Skin of body (tissue), 2 donors: Measurements from ENCODE around the gene PDYN. TPM values are rescaled to one million over a fixed set of nuclear protein-coding genes. Genes with fewer than 3 reads are reported as not detected.
"Not testable (repeated sequence)": the region's sequence is repeated elsewhere in the genome, so short reads cannot be mapped to it uniquely, and the experiment has no call there.

Source experiments
- DNase-seq: peaks from one replicate; lab custom pipeline; 2025; lab: John Stamatoyannopoulos, UW
- total RNA-seq: library from RNA; depleted of rRNA; stranded (reverse); fragments of >200 nt; gene quantifications from one replicate; pipeline ENCODE4 v1.2.3, GENCODE V29; 2014

The PDYN gene
- not detected for total RNA-seq

DNA sequence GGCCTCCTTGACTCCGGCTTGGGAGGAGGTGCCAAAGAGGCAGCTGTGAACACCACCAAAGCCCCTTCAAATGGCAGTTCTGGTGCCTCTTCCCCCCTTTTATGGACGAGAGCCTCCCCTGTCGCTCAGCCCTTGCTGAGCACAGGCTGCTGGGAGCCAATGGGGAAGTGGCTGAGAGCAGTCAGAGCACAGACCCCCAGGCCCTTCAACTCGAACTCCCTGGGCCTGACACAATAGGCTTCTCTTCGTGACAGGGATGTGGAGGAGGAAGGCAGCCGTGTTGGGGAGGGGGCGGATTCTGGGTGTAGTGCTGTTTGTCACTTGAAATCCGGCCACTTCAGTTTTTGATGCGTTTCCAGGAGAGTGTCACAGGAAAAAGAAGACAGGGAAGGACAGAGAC lies at the start of gene PDYN:
Gene PDYN, minus strand, starts transcription at position 73 of the 400 bp plus-strand sequence. CDS start 10,974 bp downstream, outside the sequence.
- DNase-seq = no peak

DNA sequence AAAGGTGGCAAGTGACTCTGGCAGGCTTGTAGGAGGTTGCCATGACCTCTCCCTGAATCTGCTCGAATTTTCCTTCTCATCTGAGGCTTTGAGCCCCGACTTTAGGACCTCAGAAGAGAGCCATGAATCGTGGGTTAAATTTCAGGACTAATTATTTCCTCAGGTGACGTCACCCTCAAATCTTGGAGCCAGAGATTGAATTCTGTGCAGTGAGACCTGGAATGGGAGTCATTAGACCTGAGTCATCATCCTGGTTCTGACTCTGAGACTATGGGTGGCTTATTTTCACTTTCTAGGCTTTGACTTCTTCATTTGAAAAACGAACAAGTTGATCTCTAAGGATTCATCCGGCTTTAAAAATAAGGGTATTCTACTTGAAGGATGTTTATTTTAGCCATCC lies 48.5 kb upstream of the PDYN start:
- no peak for DNase-seq

DNA sequence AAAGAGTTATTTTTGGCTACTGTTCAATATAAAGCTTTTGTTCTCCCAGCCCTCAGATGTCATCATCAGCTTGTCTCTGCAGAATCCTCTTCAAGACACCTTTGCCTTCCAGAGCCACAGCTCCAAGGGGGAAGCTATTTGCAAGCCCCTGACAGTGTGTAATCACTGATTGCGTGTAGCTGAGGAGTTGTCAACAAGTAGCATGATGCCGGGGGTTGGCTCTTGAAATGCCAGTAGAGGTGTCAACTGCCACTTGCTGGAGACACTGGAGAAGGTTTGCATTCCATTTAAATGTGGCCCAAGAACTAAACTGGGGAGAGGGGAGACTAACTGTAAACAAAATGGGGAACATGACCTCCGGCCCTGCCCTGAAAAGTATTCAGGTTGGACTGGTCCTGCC lies 44.3 kb upstream of the PDYN start:
- DNase-seq = no peak

DNA sequence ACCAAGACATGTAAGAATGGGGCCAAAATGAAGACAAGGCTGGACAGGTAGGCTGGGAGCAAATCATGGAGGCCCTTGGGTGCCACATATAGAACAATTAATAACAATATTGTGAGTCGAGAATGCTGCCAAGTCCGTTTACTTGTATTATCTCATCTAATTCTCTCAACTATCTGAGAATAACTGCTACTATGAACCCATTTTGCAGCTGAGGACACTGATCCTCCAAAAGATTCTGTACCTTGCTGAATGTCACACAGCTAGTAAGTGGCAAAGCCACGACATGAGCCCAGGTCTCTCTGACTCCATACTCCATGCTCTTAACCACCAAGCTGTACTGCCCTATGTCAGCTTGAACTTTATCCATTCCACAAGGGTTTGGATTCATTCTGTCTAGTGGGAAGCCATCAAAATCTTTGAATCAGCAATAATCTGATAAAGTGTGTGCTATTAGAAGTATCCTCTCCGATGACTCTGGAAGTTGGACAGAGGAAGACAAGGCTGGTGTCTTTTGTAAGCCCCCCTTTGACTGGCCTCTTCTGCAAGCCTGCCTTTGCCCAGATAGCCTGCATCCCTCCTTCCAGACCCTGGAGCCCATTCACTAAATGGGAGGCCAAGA lies 43.5 kb upstream of the PDYN start:
- no peak for DNase-seq

DNA sequence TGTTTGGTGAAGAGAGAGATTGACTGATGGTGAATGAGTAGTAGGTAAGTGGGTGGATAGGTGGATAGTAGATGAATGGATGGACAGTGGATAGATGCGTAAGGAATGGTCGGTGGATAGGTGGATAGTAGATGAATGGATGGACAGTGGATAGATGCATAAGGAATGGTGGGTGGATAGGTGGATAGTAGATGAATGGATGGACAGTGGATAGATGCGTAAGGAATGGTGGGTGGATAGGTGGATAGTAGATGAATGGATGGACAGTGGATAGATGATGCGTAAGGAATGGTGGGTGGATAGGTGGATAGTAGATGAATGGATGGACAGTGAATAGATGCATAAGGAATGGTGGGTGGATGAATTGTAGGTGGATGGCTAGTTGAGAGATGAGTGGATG lies 42.5 kb upstream of the PDYN start:
- not testable (repeated sequence) for DNase-seq

DNA sequence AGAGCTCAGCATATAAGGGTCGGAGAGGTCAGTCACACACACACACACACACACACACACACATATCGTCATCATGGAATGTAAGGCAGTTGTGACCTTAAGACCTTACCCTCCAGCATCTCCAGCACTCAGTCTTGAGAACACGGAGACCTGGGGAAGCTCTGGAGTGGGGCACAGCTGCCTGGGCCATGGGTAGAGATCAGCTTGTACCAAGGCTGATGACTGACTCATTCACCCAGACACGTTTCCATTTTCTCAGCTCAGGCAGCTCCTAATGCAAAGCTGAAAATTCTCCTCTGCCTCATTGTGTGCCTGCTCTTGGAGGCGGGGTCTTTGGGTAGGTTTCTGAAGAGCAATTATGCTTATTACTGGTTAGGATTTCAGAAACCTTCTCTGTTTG lies 38.3 kb upstream of the PDYN start:
- DNase-seq = no peak

DNA sequence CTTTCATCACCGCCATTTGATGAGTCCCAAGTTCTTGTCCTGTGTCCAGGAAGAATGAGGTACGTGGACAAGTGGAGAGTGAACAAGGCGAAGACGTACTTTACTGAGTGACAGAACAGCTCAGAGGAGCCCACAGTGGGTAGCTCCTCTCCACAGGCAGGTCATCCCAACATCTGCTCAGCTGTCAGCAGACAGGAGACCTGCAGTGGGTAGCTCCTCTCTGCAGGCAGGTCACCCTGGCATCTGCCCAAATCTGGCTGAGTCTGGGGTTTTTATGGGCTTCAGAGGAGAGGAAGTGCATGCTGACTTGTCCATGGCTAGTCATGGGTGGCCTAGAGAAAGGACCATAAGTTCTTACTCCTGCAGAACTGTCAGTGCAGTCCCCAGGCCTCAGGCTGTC lies 32.7 kb upstream of the PDYN start:
- no peak for DNase-seq

DNA sequence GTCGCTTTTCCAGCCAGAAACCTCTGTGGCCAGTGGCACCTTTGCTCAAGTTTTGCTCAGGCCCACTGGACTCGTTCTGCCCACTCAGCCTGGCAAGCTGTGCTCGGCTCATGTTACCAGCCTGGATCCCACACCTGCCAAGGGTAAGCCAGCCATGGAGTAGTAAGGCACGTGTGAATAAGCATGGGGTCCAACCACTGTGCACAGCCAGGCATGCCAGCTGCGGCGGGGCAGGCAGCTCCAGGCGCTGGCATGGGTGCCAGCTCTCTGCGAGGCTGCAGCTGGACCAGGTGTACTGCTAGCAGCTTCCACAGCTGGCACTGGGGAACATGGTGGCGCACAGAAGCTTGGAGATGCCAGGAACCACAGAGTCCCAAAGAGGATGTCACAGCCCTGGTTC lies 32.1 kb upstream of the PDYN start:
- DNase-seq = no peak

DNA sequence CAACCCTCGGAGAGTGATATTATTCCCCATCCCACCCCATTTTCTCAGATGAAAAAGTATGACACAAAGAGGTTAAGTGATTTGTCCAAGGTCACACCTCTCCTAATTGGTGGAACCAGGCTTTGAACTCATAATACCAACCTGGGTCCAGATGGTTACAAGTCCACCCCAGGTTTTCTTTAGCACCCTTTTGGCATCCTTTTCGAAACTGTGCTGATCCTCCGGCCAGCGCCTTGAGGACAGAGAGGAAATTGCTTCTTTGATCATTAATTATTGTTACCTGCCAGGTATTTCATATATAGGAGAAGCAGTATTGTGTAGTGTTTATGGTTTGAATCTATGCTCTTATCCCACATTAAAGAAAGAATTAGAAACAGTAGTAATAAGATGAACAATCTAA lies 29.3 kb upstream of the PDYN start:
- no peak for DNase-seq

DNA sequence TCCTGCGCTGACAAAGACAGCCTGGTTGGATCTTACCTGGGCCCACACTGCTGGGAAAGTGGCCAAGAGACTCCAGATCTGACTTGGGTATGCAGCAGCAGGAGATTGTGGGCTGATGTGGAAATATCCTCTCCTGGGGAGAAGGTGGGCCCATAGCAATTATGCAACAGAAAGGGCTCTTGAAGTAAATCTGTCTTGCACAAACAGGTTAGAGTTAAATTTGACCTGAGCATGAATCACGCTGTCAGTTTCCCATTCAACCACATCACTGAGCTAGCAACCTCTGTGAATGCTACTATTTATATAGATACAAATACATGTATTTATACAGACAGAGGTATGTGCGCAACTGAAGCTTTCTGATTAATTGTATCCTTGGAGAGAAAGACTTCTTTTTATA lies 28.3 kb upstream of the PDYN start:
- DNase-seq = no peak

DNA sequence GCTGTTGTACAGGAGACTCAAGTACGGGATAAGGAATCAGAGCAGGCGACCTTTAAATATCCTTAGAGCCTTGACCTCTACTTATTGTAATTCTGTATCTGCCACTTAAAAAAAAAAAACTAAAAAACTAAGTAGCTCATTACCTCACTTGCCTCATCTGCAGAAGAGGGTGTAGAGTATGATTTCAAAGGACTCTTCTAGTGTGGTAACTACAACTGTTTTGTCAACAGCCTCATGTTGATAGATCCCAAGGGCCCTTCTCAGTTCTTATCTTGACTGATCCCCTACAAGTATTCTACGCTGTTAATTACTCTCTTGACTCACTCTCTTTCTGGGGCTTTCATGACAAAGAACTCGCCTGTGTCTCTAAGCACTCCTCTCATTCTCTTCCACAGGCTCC lies 16.7 kb upstream of the PDYN start:
- DNase-seq = no peak

DNA sequence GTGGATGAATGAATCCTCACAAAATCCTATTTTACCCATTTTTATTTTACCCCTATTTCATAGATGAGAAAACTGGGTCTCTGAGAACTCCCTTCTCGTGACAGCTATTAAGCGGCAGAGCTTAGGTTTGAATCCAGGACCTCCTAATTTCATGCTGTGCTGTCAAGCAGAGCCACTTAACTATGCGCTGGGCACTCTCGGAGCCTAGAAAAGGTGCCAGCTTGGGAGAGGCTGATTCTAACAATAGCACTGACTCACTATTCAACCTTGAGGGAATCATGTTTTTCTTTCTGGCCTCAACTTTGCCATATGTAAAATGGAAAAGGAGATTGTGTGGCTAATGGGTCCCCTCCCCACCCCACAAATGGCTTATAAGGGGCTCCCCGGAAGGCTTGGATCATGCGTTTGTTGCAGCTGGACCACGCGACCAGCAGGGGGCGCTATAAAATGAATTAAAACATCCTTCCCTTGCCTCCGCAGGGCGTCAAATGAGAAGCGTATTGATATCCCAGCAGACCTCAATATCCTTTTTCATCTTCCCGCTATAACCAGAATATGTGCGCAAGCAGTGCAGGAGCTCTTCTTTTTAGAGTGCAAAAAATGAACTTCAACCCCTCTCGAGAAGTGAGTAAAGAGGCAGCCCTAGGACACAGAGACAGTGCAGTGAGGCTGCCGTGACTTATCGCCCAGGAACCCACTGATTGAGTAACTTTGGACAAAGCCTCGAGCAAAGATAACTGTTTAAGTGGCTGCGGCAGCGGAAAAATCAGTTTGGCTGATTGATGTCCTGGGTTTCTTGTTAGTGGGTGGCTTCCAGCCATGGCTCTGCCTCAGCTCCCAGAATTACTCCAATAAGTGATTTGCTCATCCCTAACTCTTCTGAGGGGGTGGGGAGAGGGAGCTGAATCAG lies 12.8 kb upstream of the PDYN start:
- no peak for DNase-seq

DNA sequence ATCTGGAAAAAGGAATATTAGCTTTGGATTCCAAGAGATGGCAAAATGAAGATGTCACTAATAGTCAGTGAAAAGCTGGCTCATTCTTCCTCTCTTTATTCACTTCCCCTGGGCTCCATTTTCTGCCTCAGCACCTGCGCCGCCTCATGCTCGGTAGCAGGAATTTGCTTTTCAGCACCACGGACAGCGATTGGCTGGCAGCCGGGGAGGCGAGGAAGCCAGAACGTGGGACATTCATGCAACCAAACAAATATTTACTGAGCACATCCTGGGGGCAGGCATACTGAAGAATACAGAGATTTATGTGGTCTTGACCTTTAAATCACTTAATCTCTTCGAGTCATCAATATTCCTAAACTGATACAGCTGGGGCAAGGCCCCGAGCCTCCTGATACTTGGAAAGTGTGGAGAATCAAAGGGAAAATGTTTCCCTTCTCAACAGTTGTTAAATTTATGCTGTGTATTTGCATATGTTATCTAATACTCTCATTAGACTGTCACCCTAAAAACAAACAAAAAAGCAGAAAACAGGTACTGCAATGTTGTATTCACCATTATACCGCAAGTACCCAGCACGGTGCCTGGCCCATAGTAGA lies 12.1 kb upstream of the PDYN start:
- peak; percentile 2 for DNase-seq

DNA sequence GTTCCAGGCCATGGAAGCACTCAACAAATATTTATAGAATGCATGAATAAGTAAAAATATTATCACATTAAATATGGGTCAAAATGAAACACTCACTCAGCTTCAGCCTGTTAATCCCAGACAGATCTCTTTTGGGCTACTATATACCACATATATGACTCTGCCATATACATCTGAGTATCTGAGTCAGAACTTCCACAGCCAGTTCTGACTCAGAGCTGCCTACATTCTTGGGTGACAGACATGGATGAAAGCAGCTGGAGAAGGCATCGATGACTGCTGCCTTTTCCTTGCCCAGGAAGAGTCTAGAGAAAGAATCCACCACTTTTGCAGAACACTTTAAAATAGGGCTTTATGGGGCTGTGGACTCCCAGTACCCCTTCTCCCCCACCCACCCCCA lies 11.5 kb upstream of the PDYN start:
- no peak for DNase-seq

DNA sequence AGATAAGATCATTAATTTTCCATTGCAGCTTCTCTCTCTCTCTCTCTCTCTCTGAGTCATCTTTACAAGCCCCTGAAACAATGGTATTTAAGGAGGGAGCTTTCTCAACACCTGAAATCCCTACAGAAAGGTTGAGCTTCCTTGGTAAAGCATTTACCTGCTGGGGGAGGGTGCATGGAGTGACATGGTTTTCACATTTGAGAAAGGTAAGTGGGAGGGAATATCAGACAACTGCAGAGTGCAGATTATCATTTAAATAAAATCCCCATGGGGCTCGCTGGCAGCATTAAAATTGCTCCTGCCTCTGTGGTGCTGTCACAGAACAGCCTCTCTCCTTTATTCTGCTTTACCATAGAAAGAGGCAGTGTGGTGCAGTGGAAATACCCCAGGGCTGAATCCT lies 10.3 kb upstream of the PDYN start:
- no peak for DNase-seq

DNA sequence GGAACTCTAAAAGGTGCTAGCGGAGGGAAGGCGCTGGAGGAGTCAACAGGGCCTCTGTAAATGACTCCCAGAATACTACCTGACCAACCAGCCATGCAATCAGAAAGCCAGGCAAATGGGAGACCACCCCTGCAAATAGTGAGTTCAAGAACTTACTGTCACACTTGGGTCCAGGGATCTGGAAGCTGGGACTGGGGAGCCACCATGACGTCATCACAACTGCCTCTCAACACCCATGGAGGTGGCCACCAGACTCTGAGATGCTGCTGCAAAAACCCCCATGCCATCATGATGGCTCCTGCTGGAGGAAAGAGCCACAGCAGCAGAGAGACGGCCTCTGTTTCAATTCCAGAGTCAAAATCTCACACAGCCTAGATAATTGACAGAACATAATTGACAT lies 8.5 kb upstream of the PDYN start:
- DNase-seq = no peak

DNA sequence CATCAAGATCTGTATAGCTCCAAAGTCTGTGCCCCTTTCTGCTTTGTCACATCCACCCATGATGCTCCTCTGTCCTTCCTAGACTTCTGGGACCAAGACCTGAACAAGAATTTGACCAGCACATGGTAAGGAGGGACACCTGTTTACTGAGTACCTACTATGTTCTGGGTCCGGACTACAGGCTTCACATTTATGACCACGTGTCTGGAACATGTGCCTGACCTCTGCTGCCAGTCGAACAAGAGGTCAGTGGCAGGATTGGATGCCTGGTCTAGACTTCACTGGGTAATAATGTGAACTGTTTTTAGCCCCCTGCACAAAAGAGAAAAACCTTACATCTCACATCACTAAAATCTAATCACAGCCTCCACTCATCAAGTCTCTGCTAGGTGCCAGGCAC lies 7.3 kb upstream of the PDYN start:
- DNase-seq = no peak

DNA sequence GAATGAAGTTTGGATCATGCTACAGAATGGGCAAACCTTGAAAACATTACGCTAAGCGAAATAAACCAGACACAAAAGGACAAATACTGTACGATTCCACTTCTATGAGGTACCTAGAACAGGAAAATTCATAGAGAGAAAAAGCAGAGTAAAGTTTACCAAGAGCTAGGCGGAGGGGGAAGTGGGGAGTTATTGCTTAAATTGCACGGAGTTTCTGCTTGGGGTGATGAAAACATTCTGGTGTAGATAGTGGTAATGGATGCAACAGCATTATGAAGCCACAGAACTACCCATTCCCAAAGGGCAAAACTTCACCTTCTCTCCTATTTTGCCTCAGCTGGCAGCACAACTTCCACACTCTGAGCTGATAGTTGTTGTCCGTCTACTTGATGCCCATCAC lies 6.4 kb upstream of the PDYN start:
- DNase-seq = no peak

DNA sequence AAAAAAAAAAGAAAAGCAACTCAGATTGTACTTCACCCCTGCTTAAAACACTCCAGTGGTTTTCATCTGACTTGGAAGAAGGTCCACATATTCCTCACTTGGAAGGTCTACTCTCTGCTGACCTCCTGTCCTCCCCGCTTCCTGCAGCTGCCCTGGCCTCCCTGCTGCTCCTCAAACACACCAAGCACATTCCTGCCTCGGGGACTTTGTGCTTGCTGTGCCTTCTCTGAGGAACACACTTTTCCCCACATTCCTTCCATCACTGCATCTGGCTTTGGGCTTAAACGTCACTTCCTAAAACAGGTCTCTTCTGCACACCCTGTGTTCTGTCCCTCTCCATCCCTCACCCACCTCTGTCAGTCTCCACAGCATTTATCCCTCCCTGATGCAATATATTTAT lies 4.9 kb upstream of the PDYN start:
- DNase-seq = no peak

DNA sequence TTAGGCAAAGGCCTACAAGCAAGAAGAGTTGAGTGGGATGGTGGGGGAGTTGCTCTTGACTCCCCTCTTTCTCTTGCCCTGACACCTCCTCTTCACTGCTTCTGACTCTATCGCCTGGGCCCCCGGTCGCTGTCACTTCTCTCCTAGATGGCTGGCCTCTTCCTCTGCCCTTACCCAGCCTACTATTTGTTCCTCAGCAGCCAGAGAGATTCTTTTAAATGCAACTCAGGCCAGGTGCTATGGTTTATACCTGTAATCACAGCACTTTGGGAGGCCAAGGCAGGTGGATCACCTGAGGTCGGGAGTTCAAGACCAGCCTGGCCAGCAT lies 4.3 kb upstream of the PDYN start:
- DNase-seq = no peak

DNA sequence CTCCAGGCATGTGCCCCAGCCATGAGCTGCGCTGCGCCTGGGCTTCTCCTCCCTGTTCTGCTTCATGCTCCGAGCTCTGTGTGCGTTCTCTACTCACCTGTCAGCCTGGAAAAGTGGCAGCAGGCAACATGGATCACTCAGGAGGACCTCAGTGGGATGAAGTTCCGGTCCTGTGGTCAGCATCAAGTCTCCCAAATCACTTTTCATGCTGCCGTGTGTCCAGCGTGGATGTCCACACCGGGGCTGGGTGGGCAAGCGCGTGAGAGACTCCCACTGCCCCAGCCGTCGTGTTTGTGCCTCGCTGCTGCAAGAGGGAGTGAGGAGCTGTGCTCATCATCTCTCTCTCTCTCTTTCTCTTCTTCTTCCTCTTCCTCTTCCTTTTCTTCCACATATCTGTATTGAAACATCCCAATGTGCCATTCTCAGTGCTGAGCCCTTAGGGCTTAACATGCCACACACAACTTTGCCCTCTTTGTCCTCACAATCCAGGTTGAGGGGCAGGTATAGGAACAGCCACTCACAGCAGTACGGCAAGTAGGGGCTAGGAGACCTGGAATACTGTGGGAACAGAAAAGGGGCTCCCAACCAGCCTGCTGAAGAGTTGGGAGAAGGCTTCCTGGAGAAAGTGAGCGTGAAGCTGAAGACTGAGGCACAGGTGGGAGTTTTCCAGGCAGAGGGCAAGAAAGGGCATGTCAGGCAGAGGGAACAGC lies 3.8 kb upstream of the PDYN start:
- no peak for DNase-seq
